ENCODE data around the gene STPG4.

DNA sequence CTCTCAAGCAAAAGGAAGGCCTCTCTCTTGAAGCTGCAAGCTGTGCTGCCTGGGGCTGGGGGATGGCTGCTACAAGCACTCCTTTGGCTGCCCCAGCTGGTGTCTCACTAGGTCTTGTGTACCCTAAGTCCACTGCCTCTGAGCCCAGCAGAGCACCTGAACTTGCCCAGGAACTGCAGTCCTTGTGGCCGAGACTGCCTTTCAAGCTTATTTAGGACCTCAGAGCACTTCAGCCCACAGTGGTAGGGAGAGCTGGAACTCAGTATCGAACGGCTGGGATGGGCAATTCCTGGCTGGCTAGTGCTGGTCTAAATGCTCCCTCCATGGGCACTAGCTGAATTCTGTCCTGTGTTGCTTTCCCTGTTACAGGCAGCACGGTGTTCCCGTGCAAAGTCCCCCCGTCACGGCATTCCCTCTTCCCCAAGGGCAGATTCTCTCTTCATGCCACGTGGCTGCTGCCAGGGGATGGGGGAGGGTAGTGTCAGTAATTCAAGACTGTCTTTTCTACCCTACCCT lies 25.9 kb downstream of the STPG4 start:
- TF ChIP-seq, protein P1, sequence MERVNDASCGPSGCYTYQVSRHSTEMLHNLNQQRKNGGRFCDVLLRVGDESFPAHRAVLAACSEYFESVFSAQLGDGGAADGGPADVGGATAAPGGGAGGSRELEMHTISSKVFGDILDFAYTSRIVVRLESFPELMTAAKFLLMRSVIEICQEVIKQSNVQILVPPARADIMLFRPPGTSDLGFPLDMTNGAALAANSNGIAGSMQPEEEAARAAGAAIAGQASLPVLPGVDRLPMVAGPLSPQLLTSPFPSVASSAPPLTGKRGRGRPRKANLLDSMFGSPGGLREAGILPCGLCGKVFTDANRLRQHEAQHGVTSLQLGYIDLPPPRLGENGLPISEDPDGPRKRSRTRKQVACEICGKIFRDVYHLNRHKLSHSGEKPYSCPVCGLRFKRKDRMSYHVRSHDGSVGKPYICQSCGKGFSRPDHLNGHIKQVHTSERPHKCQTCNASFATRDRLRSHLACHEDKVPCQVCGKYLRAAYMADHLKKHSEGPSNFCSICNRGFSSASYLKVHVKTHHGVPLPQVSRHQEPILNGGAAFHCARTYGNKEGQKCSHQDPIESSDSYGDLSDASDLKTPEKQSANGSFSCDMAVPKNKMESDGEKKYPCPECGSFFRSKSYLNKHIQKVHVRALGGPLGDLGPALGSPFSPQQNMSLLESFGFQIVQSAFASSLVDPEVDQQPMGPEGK (CRISPR knock-in tag; IDR thresholded peaks at IDR 0.05; ENCODE audit: borderline replicate concordance) = no peak
- TF ChIP-seq ZC3H10 (CRISPR knock-in tag; IDR thresholded peaks at IDR 0.05) (no peak), OSR1 (CRISPR knock-in tag; IDR thresholded peaks at IDR 0.05) (no peak)
